NCI-H1417 (cell line): ENCODE results near the gene MARK3.

Source experiments
- DNase-seq, 3 experiments: peaks; one replicate each; lab custom pipeline; 2025; lab: John Stamatoyannopoulos, UW

MARK3 gene

GRCh38 chr14:103512701-103513611, 127.7 kb downstream of the MARK3 start:
- peak; percentile 27 to 86 (median 68) for DNase-seq

- DNase-seq, result no peak
Measured at GRCh38 chr14:103514596-103515421, 129.6 kb downstream of the MARK3 start.

GRCh38 chr14:103516426-103517173, 131.4 kb downstream of the MARK3 start:
- no peak for DNase-seq

- DNase-seq, result no peak
Measured at GRCh38 chr14:103517174-103517566, 132.0 kb downstream of the MARK3 start.

- DNase-seq, result no peak
Measured at GRCh38 chr14:103517721-103518421, 132.7 kb downstream of the MARK3 start.

DNA sequence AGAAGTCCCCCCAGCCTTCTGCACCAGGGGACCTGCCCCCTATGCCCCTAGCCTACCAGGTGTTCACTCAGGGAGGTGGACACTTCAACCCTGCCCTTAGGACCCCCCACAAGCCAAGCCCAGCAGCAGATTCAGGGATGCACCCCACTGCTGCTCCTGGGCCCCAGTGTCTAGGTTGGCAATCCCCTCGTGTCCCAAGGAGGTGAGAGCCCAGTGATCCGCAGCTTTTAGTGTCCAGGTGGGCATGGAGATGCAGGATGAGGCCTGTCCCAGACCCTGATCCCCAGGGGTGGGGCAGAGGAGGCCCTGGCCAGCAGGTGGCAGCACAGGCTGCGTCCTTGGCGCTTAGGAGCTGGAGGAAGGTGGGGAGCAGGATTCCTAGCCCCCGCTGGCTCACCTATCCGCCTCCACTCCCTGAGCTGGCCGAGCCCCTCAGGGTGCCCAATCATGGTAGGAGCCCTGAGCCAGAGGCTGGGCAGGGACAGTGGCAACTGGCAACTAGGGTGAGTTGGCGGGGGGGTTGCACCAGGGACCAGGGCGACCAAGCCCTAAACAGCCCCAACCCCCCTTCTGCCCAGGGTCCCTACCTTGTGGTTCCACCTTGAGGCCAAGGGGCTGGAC, 133.3 kb downstream of the MARK3 start:
- DNase-seq, result peak; percentile 52 to 67 (median 54)

- DNase-seq, result no peak
Measured at GRCh38 chr14:103519043-103519836, 134.0 kb downstream of the MARK3 start.

- peak in 2 of 3 experiments; percentile 78 to 87 for DNase-seq
Measured at GRCh38 chr14:103519837-103520212, 134.6 kb downstream of the MARK3 start.

DNA sequence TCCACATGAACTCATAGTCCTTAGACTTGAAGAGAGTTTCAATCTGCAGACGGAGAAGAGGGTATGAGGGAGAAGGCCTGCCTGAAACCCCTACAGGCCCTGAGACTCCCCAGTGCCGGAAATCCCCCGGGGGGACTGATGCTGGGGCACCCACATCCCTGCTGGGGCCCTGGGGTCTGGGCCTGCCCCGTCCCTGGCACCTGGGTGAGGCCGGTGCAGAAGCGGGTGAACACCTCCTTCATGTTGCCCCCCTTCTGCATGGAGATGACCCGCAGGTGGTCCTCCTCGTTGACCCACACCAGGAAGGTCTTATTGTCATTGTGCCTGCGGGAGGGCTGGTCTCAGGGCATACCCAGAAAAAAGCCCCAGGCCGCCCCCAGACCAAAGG, 135.0 kb downstream of the MARK3 start:
- no peak for DNase-seq

- DNase-seq, result peak; percentile 59 to 96 (median 94)
Measured at GRCh38 chr14:103520657-103521437, 135.6 kb downstream of the MARK3 start.

- DNase-seq, result peak; percentile 44 to 75 (median 69)
Measured at GRCh38 chr14:103521438-103521950, 136.3 kb downstream of the MARK3 start.

DNA sequence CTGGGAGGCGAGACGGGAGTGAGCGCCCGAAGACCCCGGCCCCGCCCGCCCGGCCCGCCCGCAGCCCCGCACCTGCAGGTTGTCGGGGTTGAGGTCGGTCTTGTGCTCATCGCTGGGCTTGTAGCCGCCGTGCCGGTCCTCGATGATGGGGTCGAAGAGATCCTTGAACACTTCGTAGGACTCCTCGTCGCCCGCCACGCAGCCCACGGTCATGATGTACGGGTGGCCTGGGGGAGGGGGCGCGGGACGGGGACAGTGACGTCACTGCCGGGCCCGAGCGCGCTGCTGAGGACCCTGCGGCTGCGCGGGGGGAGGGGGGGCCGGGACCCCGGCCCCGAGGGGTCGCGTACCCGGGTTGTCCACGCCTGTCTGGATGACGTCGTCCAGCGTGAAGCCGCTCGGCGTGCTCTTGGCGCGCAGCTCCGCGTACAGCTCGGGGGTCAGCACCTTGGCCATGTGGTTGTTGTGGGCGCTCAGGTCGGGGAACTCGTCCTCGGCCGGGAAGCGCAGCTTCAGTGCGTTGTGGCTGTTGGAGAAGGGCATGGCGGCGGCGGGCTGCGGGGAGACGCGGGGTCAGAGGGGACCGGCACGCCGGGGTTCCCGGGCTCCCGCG, 136.8 kb downstream of the MARK3 start:
- peak; percentile 36 to 80 (median 75) for DNase-seq

DNA sequence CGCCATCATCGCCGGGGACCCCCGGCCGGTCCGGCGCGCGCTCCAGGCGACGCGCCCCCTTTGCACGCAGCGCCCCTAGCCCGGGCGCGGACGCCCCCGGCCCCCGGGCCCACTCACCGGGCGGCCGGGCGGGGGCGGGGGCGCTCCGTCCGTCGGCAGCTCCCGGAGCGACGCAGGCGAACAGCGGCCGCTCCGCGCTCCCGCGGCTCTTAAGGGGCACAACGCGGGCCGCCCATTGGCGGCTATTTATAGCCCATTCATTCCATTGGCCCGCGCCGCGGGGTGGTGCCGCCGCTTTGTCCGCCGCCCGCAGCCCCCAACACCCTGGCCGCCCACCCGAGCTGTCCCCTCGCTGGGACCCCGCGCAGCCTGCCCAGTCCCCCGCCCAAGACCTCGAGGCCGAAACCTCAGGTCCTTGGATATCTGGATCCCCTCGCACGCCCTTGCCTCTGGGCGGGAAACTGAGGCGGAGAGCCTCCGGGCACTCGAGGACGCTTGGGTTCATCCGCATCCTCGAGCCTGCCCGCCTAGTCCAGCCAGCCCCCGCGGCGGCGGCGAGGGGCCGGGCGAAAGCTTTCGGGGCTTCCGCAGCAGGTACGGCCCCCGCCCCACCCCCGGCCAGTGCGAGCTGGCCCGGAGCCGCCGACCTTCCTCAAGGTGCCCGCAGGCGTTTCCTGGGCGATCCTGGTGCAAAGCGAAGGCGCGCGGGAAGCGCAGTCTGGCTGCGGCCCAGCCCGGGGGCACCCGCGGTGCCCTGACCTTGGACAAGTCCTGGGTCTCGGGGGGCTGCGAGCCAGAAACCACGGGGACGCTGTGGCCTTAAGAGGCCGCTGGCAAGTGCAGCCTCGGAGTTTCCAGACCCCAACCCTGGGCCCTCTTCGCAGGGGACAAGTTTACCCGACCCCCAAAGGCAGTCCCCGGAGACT, 137.7 kb downstream of the MARK3 start, which contains the start of gene CKB:
Gene CKB, minus strand, starts transcription at position 182 of the 926 bp plus-strand sequence. CDS start 337 bp downstream, outside the sequence.
- DNase-seq, result peak; percentile 87 to 92 (median 91)

DNA sequence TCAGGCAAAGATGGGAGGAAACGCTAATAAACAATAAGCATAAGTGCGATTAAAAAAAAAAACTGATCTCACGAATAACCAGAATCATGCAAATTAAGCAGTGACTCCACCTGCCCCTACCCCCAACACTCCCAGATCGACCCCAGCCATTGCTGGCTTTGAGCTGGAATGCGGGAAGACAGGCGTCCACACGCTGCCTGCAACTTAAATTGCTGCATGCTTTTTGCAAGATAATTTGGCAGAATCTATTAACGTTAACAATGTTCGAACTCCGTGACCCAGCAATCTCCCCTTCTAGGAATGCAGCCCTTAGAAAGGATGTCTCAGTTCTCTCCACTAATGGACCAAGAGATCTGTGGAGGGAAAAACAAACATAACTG, 138.3 kb downstream of the MARK3 start:
- no peak for DNase-seq

GRCh38 chr14:103524002-103524935, 139.1 kb downstream of the MARK3 start:
- DNase-seq, result no peak
